H1 (cell line): Measurements from ENCODE around the gene STARD6.

ENCODE experiments used
- CHD2 ChIP-seq: IDR thresholded peaks from 2 replicates; pipeline ENCODE4 v1.6.1; 2012; ENCODE audit warnings: low read length, improper control_type of control experiment
- CREB1 ChIP-seq: IDR thresholded peaks from 2 replicates; pipeline ENCODE4 v1.6.1; 2012; ENCODE audit warnings: inconsistent platforms
- CTCF ChIP-seq, 3 experiments: IDR thresholded peaks; 1 replicate in 2 of 3; 2 replicates in 1 of 3; pipeline versions ENCODE4 v1.5.1 to v1.6.1; 2011; ENCODE audit warnings: low read length in 3 of 3, mild to moderate bottlenecking in 3 of 3, inconsistent platforms in 2 of 3, low read depth in 1 of 3, moderate library complexity in 1 of 3; ENCODE audit not compliant: insufficient read depth in 1 of 3; ENCODE audit errors: control extremely low read depth in 1 of 3
- EGR1 ChIP-seq: IDR thresholded peaks from 2 replicates; pipeline ENCODE4 v1.6.1; 2011; ENCODE audit warnings: low read depth, low read length, borderline replicate concordance
- MAFK ChIP-seq: IDR thresholded peaks from 2 replicates; pipeline ENCODE4 v1.6.1; 2012; ENCODE audit warnings: low read depth, mild to moderate bottlenecking, improper control_type of control experiment, low read length
- NANOG ChIP-seq: IDR thresholded peaks from 2 replicates; pipeline ENCODE4 v1.6.1; 2011; ENCODE audit warnings: low read length, low read depth, mild to moderate bottlenecking, inconsistent platforms; ENCODE audit not compliant: insufficient read depth, poor library complexity, severe bottlenecking
- RAD21 ChIP-seq, 2 experiments: IDR thresholded peaks in 1 of 2; conservative IDR thresholded peaks in 1 of 2; 2 replicates each; pipeline ENCODE4 v1.6.1; 2011; ENCODE audit warnings: low read depth in 2 of 2, low read length in 2 of 2, improper control_type of control experiment in 1 of 2, inconsistent platforms in 1 of 2, mild to moderate bottlenecking in 1 of 2, moderate library complexity in 1 of 2
- TAF7 ChIP-seq: optimal IDR thresholded peaks from 2 replicates; pipeline ENCODE3; 2011; ENCODE audit warnings: low read depth, mild to moderate bottlenecking, inconsistent platforms, low read length, moderate library complexity, borderline replicate concordance
- TBP ChIP-seq: IDR thresholded peaks from 2 replicates; pipeline ENCODE4 v1.6.1; 2011; ENCODE audit warnings: low read depth, low read length, improper control_type of control experiment
- TCF12 ChIP-seq: IDR thresholded peaks from 2 replicates; pipeline ENCODE4 v1.6.1; 2011; ENCODE audit warnings: low read depth, mild to moderate bottlenecking, low read length
- TF ChIP-seq, protein P1 (sequence below): IDR thresholded peaks from 2 replicates; pipeline ENCODE4 v1.6.1; 2012; ENCODE audit warnings: low read length, inconsistent platforms

DNA sequence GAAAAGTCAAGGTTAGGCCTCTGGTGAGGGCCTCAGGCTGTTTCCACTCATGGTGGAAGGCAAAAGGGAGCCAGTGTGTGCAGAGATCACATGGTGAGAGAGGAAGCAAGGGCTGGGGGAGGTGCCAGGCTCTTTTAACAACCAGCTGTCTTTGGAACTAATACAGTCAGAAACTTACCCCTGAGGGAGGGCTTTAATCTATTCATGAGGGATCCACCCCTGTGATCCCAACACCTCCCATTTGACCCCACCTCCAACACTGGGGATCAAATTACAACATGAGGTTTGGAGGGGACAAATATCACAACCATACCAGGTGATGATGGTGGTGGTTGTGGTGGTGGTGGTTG, 77.5 kb downstream of the STARD6 start:
- no peak for TF ChIP-seq EGR1
- no peak for TF ChIP-seq CTCF (IDR thresholded peaks at IDR 0.05; ENCODE audit: control extremely low read depth in 1 of 3, insufficient read depth in 1 of 3, low read depth in 1 of 3, low read length in 3 of 3)
- TF ChIP-seq TBP, result no peak
- TF ChIP-seq CREB1, result no peak
- TF ChIP-seq NANOG, result no peak
- TF ChIP-seq, protein P1, sequence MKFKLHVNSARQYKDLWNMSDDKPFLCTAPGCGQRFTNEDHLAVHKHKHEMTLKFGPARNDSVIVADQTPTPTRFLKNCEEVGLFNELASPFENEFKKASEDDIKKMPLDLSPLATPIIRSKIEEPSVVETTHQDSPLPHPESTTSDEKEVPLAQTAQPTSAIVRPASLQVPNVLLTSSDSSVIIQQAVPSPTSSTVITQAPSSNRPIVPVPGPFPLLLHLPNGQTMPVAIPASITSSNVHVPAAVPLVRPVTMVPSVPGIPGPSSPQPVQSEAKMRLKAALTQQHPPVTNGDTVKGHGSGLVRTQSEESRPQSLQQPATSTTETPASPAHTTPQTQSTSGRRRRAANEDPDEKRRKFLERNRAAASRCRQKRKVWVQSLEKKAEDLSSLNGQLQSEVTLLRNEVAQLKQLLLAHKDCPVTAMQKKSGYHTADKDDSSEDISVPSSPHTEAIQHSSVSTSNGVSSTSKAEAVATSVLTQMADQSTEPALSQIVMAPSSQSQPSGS, result no peak
- no peak for TF ChIP-seq TCF12
- TF ChIP-seq RAD21 (IDR thresholded peaks at IDR 0.05 in 1 of 2, conservative IDR thresholded peaks at IDR 0.05 in 1 of 2; ENCODE audit: low read depth in 2 of 2, low read length in 2 of 2), result no peak
- TF ChIP-seq CHD2, result no peak
- TF ChIP-seq MAFK, result no peak
- TF ChIP-seq TAF7, result no peak
